ENCODE measurements around the gene FSTL5.

DNA sequence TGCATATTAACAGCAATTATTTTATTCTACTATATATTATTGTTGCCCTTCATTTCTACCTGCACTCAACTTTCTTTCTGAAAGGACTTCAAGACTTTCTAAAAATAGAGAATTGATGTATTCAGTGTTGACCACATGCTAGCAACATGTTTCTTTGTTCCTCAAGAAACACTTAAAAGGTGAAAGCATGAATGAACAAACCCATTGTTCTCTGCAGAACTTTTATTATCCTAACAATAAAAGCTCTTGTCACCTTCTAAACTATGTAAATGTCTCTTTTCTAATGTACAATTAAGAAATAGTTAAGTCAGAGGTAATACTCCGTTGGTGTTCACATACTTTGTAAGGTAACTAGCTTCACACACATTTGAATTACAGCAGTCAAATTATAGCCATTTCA lies 638.7 kb downstream of the FSTL5 start:
- no peak for TF ChIP-seq POLR2A (IDR thresholded peaks at IDR 0.05; ENCODE audit: low read length)
- TF ChIP-seq GATA1 (IDR thresholded peaks at IDR 0.05; ENCODE audit: low read depth, low read length): no peak

Measured in erythroblast (primary cell).